NCI-H1048 (cell line): ENCODE data around the gene TRABD2B.
A peak's percentile ranks its signal among the peaks of the same experiment; 100 is the strongest.

Experiments
- DNase-seq: peaks from one replicate; lab custom pipeline; 2025; lab: John Stamatoyannopoulos, UW

Gene TRABD2B

GRCh38 chr1:47757226-47757975 lies 239.8 kb downstream of the TRABD2B start:
- DNase-seq: no peak

DNA sequence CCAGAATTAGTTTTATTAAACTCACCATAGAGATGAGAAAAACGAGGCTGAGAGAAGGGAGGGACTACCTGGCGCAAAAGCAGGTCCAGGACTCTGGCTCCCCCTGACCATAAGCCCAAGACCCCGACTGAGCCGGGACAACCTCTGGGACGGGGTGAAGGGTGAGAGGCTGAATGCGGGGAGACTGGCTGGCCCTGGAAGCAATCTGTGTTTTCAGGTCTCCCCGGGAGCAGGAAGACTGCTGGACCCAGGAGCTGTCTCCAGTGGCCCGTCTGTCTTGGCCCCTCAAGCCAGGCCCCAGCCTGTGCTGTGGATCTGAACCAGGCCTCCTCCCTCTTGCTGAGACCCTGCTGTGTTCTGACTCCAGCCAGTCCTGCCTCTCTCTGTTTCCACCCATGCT lies 240.8 kb downstream of the TRABD2B start:
- no peak for DNase-seq

GRCh38 chr1:47756006-47756405 lies 241.2 kb downstream of the TRABD2B start:
- no peak for DNase-seq

- DNase-seq: no peak
These were observed 241.8 kb downstream of the TRABD2B start for GRCh38 chr1:47755101-47755990.

- no peak for DNase-seq
These were observed 243.0 kb downstream of the TRABD2B start for GRCh38 chr1:47754221-47754620.

DNA sequence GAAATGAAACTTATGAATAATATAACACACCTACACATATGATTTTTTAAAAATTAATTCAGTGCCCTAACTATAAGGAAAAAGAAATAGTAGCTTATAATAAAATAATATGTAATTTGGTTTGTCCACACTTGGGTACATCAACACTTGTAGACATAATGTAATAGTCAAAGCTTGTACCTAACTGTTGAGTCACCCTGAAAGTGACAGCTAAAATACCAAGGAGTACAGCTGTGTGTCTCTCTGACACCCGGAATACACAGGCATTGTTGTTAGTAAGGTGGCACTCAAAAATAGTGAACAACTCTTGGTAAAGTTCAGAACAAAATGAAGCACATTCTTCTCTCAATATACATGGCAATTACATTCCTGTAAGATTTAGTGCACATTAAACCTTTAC lies 243.4 kb downstream of the TRABD2B start:
- DNase-seq: no peak

DNA sequence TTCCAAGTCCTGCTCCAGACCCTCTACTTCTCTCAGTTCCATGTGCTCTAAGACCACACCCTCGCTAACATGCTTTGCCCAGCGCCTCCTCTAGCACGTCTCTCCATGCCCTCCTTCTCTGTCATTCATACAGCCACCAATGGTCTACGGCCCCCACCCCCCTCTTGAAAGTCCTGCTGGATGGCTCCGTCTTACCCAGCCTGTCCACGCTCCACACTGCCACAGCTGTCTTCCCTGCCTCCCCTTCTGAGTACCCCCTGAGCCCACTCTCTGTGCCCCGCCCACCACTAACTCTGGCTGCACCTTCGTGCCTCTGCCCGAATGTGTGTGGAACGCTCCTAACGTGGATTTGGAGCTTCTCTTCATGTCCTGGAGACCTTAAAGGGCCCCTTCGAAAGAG lies 244.6 kb downstream of the TRABD2B start:
- DNase-seq: no peak

DNA sequence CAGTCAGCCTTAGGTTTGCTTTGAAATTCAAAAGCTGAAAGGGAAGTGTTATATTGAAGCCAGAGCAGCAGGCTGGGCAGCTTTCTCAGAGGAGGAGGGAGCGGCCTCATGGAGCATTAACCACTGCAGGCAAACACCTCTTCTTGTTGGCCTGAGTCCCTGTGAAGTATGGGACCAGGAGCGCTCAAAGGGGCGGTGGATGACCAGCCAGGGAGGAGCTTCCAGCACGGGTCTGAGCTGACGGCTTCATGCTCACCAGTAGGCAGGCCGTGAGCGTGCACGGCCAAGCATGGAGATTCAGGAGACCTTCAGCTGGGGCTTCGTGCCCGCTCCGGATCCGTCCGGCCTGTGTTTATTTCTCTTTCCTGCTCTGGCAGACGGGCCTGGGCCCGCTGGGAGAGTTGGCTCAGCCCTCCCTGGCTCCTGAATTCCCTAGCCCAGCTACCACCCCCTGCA lies 245.2 kb downstream of the TRABD2B start:
- DNase-seq: no peak

- no peak for DNase-seq
These were observed 246.0 kb downstream of the TRABD2B start for GRCh38 chr1:47751193-47751592.

DNA sequence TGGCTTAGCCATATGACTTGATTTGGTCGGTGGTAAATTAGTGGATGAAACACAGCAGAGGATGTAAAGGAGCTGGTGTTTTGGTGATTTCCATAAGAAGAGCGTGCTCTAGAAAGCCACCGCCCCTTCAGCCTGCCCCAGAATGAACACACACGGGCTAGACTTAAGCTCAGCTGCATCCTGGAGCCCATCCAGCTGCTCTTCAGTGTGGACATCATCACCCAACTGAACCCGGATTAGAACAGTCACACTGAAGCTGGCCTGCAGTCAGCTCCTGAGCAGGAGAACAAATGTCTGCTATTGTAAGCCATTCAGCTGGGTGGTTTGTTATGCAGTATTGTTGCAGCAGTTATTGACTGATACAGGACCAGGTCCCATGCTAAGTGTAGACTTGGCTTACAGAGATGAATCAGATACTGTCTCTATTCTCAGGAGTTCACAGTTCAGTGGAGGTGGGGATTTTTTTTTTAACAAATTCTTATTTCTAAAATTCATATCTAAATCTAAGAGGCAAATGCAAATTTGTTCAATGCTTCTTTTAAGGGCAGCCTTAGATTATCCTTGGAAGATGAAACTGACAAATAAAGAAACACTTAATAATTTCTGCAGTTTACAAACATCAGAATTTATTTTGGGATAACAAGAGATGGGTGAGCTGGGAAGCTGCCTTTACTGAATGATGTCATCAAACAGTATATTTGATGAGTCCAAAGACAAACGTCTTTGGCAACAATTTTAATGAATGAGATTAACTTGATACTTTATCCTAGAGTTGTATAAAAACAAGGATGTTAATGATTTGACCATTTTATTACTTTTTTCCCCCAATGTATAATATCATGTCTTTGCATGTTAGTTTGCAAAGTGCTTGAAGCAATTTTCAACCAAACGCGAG lies 251.2 kb downstream of the TRABD2B start:
- DNase-seq: no peak

DNA sequence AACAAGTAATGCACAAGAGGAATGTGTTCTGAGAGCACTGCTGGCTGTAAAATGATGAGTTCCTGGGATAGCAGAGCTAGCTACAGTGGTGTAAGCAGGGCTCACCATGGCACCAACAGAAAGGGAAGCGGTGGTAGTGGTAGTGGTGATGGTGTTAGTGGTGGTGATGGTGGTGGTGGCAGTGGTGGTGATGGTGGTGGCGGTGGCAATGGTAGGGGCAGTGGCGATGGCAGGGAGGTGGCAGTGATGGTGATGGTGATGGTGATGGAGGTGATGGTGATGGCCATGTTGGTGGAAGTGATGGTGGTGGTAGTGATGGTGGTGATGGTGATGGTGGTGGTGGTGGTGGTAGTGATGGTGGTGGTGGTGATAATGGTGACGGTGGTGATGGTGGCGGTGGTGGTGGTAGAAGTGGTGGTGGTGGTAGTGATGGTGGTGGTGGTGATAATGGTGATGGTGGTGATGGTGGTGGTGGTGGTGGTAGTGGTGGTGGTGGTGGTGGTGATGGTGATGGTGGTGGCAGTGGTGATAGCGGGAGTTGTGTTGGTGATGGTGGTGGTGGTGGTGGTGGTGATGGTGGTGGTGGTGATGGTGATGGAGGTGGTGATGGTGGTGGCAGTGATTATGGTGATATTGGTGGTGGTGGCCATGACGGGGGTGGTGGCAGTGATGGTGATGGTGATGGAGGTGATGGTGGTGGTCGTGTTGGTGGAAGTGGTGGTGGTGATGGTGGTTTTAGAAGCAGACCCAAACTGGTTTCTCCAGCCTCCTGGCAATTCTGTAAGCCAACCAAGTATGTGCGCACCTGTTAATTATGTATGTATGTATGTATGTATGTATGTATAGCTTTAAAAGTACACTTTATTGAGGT lies 254.1 kb downstream of the TRABD2B start:
- no peak for DNase-seq

- DNase-seq: no peak
These were observed 258.5 kb downstream of the TRABD2B start for GRCh38 chr1:47738560-47739182.

GRCh38 chr1:47732489-47732888 lies 264.7 kb downstream of the TRABD2B start:
- DNase-seq: no peak

- no peak for DNase-seq
These were observed 265.5 kb downstream of the TRABD2B start for GRCh38 chr1:47731730-47732129.

- DNase-seq: no peak
These were observed 267.5 kb downstream of the TRABD2B start for GRCh38 chr1:47729685-47730084.

DNA sequence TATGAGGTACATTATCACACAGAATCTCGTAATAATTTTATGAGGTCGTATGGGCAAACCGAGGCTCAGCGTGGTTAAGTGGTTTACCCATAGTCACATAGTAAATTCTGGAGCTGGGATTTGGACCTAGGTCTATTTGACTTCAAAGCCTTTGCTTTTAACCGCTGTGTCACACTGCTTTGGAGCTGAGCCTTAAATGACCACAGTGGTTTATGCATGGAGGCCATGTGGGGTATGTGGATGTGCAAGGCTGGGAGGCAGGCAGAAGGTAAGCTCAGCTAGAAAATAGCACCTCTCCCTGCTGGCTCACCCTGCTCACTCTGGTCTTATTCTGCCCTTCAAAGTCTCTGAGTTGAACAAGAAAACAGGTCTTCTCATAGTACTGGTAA lies 269.5 kb downstream of the TRABD2B start:
- DNase-seq: no peak

DNA sequence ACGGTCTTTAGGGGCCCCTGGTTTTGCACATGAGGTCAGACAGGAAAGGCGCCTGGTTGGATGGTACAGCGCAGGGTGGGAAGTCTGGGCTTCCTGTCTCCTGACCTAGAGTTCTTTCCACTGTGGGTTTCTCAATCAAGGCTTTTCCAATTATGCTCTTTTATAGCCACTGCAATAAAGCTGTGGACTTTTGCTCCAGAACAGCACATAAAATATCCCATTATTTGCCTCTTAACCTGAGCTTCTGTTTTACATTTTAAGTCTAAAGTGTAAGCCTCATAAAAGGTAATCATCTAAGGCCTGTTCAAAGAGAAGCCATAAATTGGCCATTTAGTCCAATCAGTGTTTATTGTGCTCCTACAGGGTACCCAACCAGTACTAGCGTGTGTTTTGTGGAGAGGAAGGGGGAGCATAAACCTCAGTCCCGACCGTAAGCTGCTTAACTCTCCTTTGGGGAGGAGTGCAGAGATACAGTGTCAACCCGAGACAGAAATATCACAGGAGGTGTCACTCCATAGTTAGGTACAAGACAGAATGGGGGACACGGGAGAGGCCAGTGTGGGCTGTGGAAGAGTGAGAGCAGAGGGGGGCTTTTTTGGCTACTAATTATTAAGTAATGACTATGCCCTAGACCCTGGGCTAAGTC lies 270.0 kb downstream of the TRABD2B start:
- no peak for DNase-seq

DNA sequence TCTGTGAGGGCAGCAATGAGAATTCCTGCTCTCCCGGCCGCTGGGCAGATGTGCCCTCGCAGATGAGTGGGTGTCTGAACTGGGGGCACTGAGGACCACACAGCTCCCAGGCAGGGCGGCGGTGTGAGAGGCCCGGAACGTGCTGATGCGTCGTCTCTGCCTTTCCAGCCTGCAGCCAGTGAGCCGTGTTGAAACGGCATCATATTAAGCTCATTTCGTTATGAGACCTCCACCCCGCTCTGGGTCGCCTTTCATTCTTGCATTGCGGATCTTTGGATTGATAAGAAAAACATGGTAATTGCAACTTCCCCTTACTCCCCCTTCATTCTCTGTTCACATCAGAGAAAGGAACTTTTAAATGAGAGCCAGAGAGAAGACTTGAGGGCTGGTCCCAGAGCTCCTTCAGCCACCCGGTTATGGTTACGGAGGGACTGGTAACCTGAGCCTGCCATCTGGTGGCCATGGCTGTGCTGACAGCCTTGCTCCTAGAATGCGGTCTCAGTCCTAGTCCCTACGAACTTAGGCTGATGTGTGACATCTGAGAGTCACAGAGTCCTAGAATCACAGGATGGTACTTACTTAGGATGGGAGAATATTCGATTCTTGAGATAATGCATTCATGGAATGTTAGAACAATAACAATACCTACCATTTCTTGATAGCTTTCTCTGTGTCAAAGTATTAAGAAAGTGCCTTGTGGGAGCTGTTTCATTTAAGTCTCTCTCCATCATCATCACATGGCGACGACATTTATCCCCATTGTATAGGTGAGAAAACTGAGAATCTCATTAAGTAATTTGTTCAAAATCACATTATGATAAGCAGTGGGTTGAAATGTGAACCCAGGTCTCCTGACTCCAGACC lies 271.0 kb downstream of the TRABD2B start:
- peak; percentile 48 for DNase-seq

DNA sequence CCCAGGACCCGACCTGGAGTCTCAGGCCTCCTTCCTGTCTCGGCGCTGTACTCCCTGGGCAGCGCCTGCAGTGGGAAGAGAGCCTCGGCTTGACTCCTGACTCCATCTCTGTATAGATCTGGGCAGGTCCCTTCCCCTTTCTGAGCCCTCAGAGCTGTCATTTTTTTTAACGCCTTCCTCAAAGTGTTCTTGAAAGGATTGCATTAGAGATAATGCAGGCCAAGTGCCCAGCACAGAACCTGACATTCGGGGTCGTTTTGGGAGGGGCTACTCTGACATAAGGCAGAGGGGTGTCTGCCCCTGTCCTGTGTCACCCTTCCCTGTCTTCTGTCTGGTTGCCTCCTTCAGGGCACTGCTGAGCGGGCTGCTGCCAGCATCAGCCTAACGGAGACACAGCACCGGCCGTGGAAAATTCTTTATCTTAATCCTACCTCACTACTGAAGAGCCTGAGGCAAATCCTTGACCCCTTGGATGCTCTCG lies 271.6 kb downstream of the TRABD2B start:
- no peak for DNase-seq
